Activated CD4-positive, alpha-beta T cell treated with anti-CD3 and anti-CD28 coated beads for 36 hours (primary cell): Measurements from ENCODE around the gene MTMR2. TPM values are rescaled to one million over a fixed set of nuclear protein-coding genes. Genes with fewer than 3 reads are reported as not detected.
A peak's percentile ranks its signal among the peaks of the same experiment; 100 is the strongest.
"Not testable (repeated sequence)": the region's sequence is repeated elsewhere in the genome, so short reads cannot be mapped to it uniquely, and the experiment has no call there.

Experiments
- ATAC-seq: fragments of 200-7000 bp; cut with Tn5 transposase; one replicate; pipeline ENCODE4 v1.10.0; 2021; ENCODE audit warnings: mild to moderate bottlenecking, moderate library complexity
- CTCF ChIA-PET: fragments of 350-600 bp; sonication (Branson Sonifier 250); formaldehyde crosslinking; loops from one replicate; lab custom pipeline; 2021; ENCODE audit warnings: antibody characterized with exemption; lab: Charles Lee
- POLR2A ChIA-PET: fragments of 350-600 bp; sonication (Branson Sonifier 250); formaldehyde crosslinking; loops from one replicate; lab custom pipeline; 2021; ENCODE audit warnings: antibody characterized with exemption, inconsistent platforms; lab: Charles Lee
- DNase-seq: peaks from one replicate; pipeline ENCODE4 v3.0.0-alpha.2; 2020
- H3K27ac Mint-ChIP-seq: one replicate; pipeline ENCODE4 v1.8.0; 2021; ENCODE audit warnings: mixed read lengths
- H3K27me3 Mint-ChIP-seq: one replicate; pipeline ENCODE4 v1.8.0; 2021; ENCODE audit warnings: mixed read lengths
- H3K36me3 Mint-ChIP-seq: one replicate; pipeline ENCODE4 v1.8.0; 2021; ENCODE audit warnings: low read depth, mixed read lengths
- H3K4me1 Mint-ChIP-seq: one replicate; pipeline ENCODE4 v1.8.0; 2021; ENCODE audit warnings: mixed read lengths
- H3K4me3 Mint-ChIP-seq: one replicate; pipeline ENCODE4 v1.8.0; 2021; ENCODE audit warnings: mild to moderate bottlenecking, moderate library complexity, mixed read lengths
- H3K9me3 Mint-ChIP-seq: one replicate; pipeline ENCODE4 v1.8.0; 2021; ENCODE audit warnings: low read depth, mixed read lengths
- intact Hi-C, 2 experiments: fragments of 100-400 bp; cut with DNase I in 1 of 2; cut with micrococcal nuclease in 1 of 2; formaldehyde crosslinking; loops; one replicate each; pipeline versions ENCODE4 v1.14.2 to v1.15.1; 2022 to 2024; cut with DNase I, micrococcal nuclease
- total RNA-seq, 2 experiments: library from RNA; stranded (reverse); gene quantifications; one replicate each; pipeline ENCODE4 v1.2.3, GENCODE V29; 2021

MTMR2 gene
- total RNA-seq, 2 experiments from 2014 or later = 32.8 to 36.5 TPM

- H3K4me3 Mint-ChIP-seq = no peak overlapping the region
- H3K36me3 Mint-ChIP-seq = peaks cover 11% of the 10 kb centered on the region
- DNase-seq = no peak
- no peaks in the 10 kb centered on the region for H3K9me3 Mint-ChIP-seq
- no peaks in the 10 kb centered on the region for H3K27me3 Mint-ChIP-seq
- ChIA-PET CTCF (interaction anchor here (0.6 kb wide), 1 partner anchor 96 kb away, joined by 3 read pairs; no protein-coding TSS in a partner anchor), POLR2A (no interaction called here)
- no peak overlapping the region for H3K27ac Mint-ChIP-seq
- no peak for ATAC-seq
- intact Hi-C loops = no loop called here
- peaks cover 8% of the 10 kb centered on the region for H3K4me1 Mint-ChIP-seq
Observed at GRCh38 chr11:95884376-95884775, 39.5 kb downstream of the MTMR2 start.

- intact Hi-C loops = no loop called here
- H3K4me1 Mint-ChIP-seq = peaks cover under 1% of the 10 kb centered on the region
- H3K36me3 Mint-ChIP-seq = peaks cover 13% of the 10 kb centered on the region
- ChIA-PET POLR2A (no interaction called here), CTCF (interaction anchor here (1.2 kb wide), 1 partner anchor 47 kb away, joined by 4 read pairs; no protein-coding TSS in a partner anchor)
- H3K9me3 Mint-ChIP-seq = no peaks in the 10 kb centered on the region
- no peak for ATAC-seq
- H3K4me3 Mint-ChIP-seq = no peak overlapping the region
- DNase-seq = no peak
- no peaks in the 10 kb centered on the region for H3K27me3 Mint-ChIP-seq
- no peak overlapping the region for H3K27ac Mint-ChIP-seq
Observed at GRCh38 chr11:95883381-95883780, 40.5 kb downstream of the MTMR2 start.

GRCh38 chr11:95877291-95877690 is 46.6 kb downstream of the MTMR2 start:
- peaks cover 5% of the 10 kb centered on the region for H3K9me3 Mint-ChIP-seq
- CTCF ChIA-PET = interaction anchor here (0.5 kb wide), 1 partner anchor 65 kb away, joined by 3 read pairs; no protein-coding TSS in a partner anchor
- DNase-seq (no peak), ATAC-seq (peak; percentile 98)
- no peak overlapping the region for H3K4me3 Mint-ChIP-seq
- no peaks in the 10 kb centered on the region for H3K27me3 Mint-ChIP-seq
- intact Hi-C loops = no loop called here
- H3K4me1 Mint-ChIP-seq = peaks cover 13% of the 10 kb centered on the region
- H3K36me3 Mint-ChIP-seq = peaks cover 16% of the 10 kb centered on the region
- POLR2A ChIA-PET = no interaction called here
- no peak overlapping the region for H3K27ac Mint-ChIP-seq

- ATAC-seq, H3K4me1 Mint-ChIP-seq, H3K27me3 Mint-ChIP-seq, H3K9me3 Mint-ChIP-seq, H3K27ac Mint-ChIP-seq, H3K36me3 Mint-ChIP-seq, H3K4me3 Mint-ChIP-seq, DNase-seq, POLR2A ChIA-PET, CTCF ChIA-PET, intact Hi-C loops: not testable (repeated sequence)
Observed at GRCh38 chr11:95870877-95871276, 53.0 kb downstream of the MTMR2 start.

GRCh38 chr11:95867105-95867504 is 56.8 kb downstream of the MTMR2 start:
- intact Hi-C loops = no loop called here
- no peak for ATAC-seq
- no peaks in the 10 kb centered on the region for H3K27me3 Mint-ChIP-seq

GRCh38 chr11:95863486-95864140 is 60.3 kb downstream of the MTMR2 start:
- ATAC-seq (no peak), DNase-seq (no peak)
- Mint-ChIP-seq H3K4me1 (no peaks in the 10 kb centered on the region), H3K27me3 (no peaks in the 10 kb centered on the region), H3K4me3 (no peak overlapping the region), H3K36me3 (peaks cover 21% of the 10 kb centered on the region), H3K9me3 (no peaks in the 10 kb centered on the region), H3K27ac (no peak overlapping the region)
- ChIA-PET POLR2A (no interaction called here), CTCF (interaction anchor here (0.7 kb wide), 1 partner anchor 392 kb away, joined by 3 read pairs; no protein-coding TSS in a partner anchor)
- intact Hi-C loops = no loop called here

More at GRCh38 chr11:95867105-95867504, 56.8 kb downstream of the MTMR2 start:
- H3K4me1 Mint-ChIP-seq = no peaks in the 10 kb centered on the region
- ChIA-PET CTCF (no interaction called here), POLR2A (no interaction called here)
- DNase-seq = no peak
- peaks cover 11% of the 10 kb centered on the region for H3K36me3 Mint-ChIP-seq
- H3K27ac Mint-ChIP-seq = no peak overlapping the region
- no peak overlapping the region for H3K4me3 Mint-ChIP-seq
- H3K9me3 Mint-ChIP-seq = peaks cover 2% of the 10 kb centered on the region

DNA sequence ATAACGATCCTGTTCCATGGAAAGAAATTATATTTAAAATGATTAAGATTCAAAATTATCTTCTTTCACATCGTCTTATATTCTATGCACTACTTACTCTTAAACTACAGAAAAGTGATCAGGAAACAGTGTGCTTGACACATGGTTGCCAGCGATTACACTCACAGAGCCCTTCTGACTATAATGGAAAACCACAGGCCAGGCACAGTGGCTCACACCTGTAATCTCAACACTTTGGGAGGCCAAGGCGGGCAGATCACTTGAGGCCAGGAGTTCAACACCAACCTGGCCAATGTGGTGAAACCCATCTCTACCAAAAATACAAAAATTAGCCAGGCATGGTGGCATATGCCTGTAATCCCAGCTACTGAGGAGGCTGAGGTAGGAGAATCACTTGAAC is 63.9 kb downstream of the MTMR2 start:
- CTCF ChIA-PET, H3K4me1 Mint-ChIP-seq, intact Hi-C loops, H3K4me3 Mint-ChIP-seq, H3K9me3 Mint-ChIP-seq, H3K27ac Mint-ChIP-seq, POLR2A ChIA-PET, H3K27me3 Mint-ChIP-seq: not testable (repeated sequence)
- peak; percentile 51 for ATAC-seq
- peaks cover 18% of the 10 kb centered on the region for H3K36me3 Mint-ChIP-seq
- peak; percentile 14 for DNase-seq

GRCh38 chr11:95854362-95854761 is 69.5 kb downstream of the MTMR2 start:
- H3K4me3 Mint-ChIP-seq, H3K27ac Mint-ChIP-seq, intact Hi-C loops, H3K9me3 Mint-ChIP-seq, CTCF ChIA-PET, H3K4me1 Mint-ChIP-seq, DNase-seq, H3K27me3 Mint-ChIP-seq, POLR2A ChIA-PET, H3K36me3 Mint-ChIP-seq, ATAC-seq: not testable (repeated sequence)

GRCh38 chr11:95853862-95854261 is 70.0 kb downstream of the MTMR2 start:
- ChIA-PET CTCF (no interaction called here), POLR2A (no interaction called here)
- ATAC-seq = no peak
- Mint-ChIP-seq H3K36me3 (no peaks in the 10 kb centered on the region), H3K4me3 (no peak overlapping the region), H3K9me3 (no peaks in the 10 kb centered on the region), H3K27me3 (no peaks in the 10 kb centered on the region), H3K4me1 (no peaks in the 10 kb centered on the region), H3K27ac (no peak overlapping the region)
- intact Hi-C loops = no loop called here
- no peak for DNase-seq

- H3K27me3 Mint-ChIP-seq = no peaks in the 10 kb centered on the region
- no peak overlapping the region for H3K27ac Mint-ChIP-seq
- DNase-seq (no peak), ATAC-seq (no peak)
- peaks cover 2% of the 10 kb centered on the region for H3K36me3 Mint-ChIP-seq
- intact Hi-C loops = no loop called here
- no peak overlapping the region for H3K4me3 Mint-ChIP-seq
- no peaks in the 10 kb centered on the region for H3K4me1 Mint-ChIP-seq
- no peaks in the 10 kb centered on the region for H3K9me3 Mint-ChIP-seq
- CTCF ChIA-PET = no interaction called here
- POLR2A ChIA-PET = no interaction called here
Observed at GRCh38 chr11:95853138-95853537, 70.8 kb downstream of the MTMR2 start.

- ATAC-seq = no peak
- peaks cover 5% of the 10 kb centered on the region for H3K36me3 Mint-ChIP-seq
- CTCF ChIA-PET = interaction anchor here (0.6 to 3.5 kb wide), 8 partner anchors 11 to 1116 kb away, joined by 3 to 23 read pairs (median 4); partner anchors contain the start of gene MAML2
Observed at GRCh38 chr11:95850137-95850536, 73.8 kb downstream of the MTMR2 start.

More at GRCh38 chr11:95850137-95850536, 73.8 kb downstream of the MTMR2 start:
- Mint-ChIP-seq H3K27me3 (no peaks in the 10 kb centered on the region), H3K27ac (no peak overlapping the region), H3K4me3 (no peak overlapping the region), H3K9me3 (no peaks in the 10 kb centered on the region), H3K4me1 (no peaks in the 10 kb centered on the region)
- no peak for DNase-seq
- POLR2A ChIA-PET = interaction anchor here (0.7 kb wide), 1 partner anchor 78 kb away, joined by 3 read pairs; no protein-coding TSS in a partner anchor
- intact Hi-C loops = no loop called here
